Measurements from ENCODE around the gene TGM3.

TGM3 gene

DNA sequence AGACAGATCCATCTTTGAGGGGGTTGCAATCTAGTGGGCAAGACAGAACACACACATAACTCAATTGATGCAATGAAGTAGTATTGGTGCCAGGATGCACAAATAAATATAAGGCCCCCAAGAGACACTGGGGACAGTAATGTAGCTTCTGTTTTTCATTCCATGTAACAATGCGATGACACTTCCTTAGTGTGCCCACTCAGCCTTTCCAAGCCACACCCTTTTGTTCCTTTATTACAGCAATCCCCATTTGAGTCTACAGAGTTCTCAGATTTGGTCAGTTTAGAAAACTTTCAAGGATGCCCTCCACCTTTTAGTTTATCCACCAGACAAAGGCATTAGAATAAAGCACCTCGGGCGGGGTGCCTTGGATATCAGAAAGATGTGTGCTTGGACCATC, 15.5 kb downstream of the TGM3 start:
- DNase-seq = peak; percentile 62 to 76 (median 74)

DNA sequence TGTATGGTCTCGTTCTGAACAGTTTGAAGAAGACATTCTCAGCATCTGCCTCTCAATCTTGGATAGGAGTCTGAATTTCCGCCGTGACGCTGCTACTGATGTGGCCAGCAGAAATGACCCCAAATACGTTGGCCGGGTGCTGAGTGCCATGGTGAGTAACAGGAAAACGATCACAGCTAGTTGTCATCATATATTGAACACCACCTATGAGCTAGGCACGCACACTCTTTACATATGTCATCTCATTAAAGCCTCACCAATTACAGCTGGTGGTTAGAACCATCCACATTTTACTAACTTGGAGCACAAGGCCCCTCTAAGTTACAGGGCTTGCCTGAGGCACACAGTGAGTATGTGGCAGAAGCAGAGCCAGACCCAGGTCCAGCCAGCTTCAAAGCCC, 17.1 kb downstream of the TGM3 start:
- peak in 1 of 3 donors; percentile 26 for DNase-seq

DNA sequence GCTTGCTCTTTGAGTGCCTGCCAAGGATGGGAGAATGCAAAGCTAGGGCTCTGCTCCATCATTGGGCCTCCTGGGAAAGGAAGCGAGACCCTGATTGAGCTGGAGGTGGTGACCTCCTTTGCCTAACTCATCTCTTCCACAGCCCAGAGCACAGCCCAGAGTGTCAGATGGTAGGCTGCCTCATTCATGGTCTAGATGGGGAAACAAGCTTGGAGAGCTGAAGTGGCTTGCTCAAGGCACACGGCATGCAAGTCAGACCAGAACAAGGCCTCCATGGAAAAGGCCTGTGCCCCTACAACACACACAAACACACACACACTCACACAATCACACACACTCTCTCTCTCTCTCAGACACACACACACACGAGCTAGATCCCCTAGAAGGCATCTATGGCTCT, 17.5 kb downstream of the TGM3 start:
- peak in 1 of 3 donors; percentile 27 for DNase-seq

DNA sequence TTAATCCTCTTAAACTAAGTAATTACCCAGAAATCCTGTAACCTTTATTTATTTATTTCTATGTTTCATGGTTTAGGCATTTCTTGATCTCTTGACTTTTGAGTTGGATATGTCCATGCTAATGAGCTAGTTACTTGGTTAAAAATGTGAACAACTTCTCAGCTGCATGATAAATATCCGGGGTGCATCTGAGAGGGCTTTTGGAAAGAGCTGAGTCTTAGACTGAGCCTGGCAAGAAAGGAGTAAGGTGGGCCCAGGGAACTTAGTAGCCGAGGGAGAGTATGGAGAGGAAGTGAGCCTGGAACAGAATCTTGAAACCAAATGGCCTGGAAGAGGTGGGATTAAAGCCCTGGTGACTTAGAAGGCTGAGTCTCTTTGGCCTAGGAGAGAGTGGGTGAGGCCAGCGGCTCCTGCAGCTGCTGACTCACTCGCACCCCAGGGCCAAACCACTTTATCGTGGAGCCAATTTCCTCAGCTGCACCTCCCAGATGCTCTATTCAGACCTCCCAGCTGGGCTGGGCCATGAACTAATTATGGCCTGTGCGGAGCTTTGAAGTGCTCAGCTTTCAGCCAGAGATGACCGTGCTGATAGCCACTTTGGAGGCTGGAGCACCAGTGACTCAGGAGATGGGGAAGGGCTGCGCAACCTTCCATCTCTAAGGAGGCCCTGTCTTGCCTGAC, 19.1 kb downstream of the TGM3 start:
- DNase-seq = peak; percentile 74 to 84 (median 77)

DNA sequence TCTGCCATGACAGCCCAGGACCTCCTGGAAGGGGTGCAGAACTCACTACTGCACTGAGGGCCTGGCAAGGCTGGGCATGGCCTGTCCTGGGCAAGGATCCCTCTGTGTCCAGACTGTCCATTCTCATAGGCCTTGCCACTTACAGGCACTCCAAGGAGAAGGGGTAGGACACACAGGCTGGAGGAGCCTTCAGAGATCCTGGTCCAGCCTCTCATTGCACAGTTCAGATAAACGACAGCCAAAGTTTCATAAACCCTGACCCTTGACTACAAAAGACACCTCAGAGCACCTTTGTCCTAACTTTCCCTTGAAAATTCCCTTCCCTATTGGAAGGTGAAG, 19.6 kb downstream of the TGM3 start:
- no peak for DNase-seq

DNA sequence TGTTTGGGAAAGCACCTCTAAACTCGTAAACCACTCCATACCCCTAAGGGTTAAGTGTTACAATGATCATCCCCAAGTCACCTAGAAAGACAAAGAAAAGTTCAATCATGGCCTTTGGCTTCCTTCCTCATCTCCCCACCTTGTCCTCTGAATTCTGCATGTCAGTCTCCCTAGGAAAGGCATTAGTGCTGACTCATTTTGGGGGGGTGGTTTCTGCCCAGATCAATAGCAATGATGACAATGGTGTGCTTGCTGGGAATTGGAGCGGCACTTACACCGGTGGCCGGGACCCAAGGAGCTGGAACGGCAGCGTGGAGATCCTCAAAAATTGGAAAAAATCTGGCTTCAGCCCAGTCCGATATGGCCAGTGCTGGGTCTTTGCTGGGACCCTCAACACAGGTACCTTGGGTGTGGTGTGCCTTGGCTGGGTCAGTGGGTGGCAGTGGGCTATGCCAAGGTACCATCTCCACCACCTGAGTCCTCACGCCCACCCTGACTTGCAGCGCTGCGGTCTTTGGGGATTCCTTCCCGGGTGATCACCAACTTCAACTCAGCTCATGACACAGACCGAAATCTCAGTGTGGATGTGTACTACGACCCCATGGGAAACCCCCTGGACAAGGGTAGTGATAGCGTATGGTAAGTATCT, 21.2 kb downstream of the TGM3 start:
- DNase-seq = no peak

DNA sequence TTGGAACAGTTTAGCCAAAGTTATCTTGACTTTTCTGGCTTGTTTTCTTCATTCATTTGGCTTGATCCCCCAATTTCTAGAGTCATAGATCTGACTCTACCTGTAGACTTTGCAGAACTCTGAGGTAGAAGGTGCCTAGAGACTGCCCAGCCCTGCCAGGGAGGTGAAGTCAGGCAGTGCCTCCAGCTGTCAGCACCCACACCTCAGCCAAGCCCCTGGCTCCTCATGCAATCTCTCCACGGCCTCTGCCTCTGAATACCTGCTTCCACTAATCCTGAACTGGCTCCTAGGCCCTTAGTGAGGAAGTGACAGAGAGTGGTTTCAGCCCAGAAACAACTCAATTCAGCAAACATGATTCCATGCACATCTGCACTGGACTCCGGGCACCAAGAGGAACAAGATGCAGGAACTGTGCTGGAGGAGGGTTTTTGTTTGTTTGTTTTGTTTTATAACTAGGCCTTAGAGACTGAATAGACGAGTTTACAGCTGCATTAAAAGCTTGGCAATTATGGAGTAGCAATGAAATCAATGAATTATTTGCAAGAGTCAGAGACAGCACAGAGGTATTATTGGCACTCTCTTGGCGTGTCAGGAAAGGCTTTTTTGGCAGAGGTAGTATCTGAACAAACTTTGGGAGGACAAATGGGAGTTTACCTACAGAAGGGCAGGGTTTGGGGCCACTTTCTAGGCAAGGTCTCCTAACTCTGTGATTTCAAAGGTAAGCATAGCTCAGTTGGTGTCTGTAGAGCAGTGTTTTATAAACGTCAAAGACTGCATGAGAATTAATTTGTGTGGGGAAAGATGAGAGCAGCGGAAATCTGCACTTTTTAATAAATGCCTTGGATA, 25.2 kb downstream of the TGM3 start:
- DNase-seq = no peak

DNA sequence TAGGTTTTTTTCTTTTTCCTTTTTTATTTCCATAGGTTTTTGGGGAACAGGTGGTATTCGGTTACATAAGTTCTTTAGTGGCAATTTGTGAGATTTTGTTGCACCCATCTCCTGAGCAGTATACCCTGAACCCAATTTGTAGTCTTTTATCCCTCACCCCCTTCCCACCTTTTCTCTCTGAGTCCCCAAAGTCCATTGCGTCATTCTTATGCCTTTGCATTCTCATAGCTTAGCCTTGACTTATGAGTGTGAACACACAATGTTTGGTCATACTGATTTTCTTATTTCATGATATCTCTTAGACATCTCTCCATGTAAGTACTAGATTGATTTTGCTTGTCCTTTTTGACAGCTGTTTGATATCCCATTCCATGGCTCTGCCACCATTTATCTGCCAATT, 27.2 kb downstream of the TGM3 start:
- no peak for DNase-seq

DNA sequence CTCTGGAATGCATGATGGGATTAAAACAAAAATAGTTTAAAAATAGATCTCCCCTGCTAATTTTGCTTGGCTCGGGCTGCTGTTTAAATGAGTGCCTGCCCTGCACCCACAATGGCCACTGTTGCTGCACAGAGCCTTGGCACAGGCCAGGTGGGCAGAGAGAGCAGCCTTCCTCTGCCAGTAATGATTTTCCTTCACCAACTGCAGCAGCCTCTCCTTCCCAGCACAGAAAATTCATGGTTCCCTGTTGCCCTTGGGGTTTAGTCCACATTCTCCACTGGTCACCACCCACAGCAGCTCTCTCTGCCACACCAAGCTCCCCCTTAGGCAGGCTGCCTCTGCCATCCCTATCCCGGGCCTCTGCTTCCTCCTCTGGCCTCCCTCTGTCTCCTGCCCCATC, 30.2 kb downstream of the TGM3 start:
- DNase-seq = no peak

DNA sequence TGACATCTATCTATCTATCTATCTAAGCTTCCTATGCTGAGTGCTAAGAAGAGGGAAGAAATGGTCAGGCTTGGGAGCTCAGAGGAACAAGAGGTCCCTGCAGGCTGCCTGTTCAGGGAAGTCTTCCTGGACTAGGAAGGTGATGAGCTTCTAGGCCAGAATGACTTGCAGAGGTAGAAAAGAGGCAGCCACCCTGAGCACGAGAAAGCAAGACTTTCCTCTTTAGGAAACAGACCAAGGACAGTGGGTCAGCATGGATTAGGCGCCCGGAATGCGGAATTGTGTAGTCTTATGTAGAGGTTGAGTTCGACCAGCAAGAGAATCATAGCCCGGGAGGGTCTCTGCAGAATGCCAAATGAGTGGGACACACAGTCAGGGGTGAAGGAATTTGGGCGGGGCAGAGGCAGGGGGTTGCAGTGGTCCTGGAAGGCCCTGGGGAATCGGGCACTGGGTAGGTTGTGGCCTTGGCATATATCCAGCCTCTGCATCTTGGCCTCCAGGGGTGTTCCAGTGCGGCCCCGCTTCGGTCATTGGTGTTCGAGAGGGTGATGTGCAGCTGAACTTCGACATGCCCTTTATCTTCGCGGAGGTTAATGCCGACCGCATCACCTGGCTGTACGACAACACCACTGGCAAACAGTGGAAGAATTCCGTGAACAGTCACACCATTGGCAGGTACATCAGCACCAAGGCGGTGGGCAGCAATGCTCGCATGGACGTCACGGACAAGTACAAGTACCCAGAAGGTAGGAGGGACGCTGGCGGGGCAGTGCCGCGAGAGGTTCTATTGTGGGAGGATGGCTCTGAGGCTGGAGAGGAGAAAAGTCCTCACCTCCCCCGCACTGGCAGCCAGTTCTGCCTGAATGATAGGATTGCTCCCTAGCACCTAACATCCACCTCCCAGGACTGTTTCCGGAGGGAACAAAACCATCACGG, 32.1 kb downstream of the TGM3 start:
- no peak for DNase-seq

DNA sequence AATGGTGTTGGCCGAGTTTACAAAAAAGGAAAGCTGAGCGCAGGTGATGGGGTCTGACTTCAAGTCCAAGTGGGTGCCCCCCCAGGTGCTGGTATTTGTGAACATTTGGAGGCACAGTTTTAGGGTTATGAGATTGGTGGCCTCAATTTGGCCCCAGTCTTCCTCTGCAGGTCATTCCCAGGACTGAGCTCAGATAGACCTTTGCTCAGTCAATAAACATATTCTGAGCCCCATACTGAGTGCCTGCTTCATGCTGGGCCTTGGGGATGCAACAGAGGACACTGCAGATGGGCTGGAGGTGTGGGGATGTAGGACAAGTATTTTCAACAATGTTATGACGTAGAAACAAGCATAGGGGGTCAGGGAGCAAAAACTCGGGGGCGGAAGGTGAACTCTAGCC, 33.5 kb downstream of the TGM3 start:
- no peak for DNase-seq

DNA sequence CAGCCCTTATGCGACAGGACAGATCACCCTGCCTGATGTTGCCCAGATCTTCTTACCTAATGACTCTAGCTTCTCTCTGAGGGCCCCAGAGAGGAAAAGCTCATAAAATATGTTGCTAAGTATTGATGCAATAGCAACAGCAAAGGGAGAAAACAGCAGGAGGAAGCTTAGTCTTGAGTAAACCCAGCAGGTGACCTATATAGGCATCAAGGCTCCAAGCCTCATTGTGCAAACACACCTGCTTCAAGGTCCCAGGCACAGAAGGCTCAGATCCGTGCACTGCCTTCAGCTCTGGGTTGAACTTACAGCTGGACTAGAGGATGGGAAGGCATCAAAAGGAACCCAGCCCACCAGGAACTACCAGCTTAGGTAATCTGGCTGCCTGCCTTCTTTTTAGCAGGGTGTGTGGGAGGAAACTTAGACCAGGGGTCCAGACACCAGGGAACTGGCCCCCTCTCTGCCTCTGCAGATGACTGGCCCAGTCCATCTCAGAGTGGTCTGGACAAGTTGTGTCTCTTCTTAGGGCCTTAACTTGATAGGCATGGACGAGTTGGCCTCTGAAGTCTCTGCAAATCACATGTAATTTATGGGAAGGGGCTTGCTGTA, 34.4 kb downstream of the TGM3 start:
- no peak for DNase-seq

DNA sequence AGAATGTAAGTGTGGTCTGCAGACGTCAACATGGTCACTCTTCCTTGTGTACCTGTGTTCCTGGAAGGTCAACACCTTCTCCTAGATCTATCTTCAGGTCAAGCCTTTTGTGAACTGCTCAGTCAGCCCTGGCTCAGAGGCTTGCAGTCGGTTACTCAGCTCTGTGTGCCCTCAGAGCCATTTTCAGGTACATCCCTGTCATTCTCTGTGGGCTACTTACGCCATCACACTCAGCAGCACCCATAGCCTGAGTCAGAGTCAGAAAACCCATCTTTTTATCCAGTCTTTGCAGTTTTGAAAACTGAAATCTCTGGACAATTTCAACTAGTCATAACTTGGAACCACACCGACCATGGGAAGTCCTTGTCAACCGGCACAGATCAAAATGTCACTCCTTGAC, 35.3 kb downstream of the TGM3 start:
- peak in 2 of 3 donors; percentile 39 to 52 for DNase-seq

DNA sequence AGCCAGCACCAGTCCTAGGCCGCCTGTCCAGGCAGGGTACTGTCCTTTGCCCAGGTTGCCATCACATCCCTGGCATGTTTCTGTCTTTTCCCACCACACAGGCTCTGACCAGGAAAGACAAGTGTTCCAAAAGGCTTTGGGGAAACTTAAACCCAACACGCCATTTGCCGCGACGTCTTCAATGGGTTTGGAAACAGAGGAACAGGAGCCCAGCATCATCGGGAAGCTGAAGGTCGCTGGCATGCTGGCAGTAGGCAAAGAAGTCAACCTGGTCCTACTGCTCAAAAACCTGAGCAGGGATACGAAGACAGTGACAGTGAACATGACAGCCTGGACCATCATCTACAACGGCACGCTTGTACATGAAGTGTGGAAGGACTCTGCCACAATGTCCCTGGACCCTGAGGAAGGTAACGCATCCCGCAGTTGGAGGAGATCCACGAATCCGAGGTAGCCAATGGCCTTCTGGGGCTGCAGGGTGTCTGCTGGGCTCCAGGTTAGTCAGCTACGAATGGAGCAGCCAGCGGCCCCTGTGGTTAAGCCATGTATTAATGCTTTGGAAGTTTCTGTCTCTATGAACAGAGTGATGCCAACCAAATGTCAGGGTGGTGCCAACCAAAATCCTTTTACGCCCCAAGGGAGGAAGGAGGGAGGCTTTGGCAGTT, 36.2 kb downstream of the TGM3 start:
- no peak for DNase-seq

DNA sequence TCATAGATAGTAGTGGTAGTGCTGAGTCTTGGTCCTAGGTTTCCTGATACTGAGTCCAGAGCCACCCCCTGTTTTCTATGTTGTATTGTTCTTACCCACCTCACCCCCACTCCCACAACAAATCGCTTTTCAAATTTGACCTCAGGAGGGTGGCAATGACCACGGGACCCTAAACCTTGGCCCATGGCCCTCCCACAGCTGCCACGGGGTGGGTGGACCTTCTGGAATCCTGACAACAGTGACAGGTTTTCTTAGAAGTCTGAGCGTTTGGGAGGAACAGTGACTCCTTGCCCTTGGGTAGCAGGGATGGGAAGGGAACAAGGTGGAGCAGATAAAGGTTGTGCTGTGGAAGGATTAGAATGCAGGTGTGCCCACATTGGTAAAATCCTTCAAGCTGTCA, 36.9 kb downstream of the TGM3 start:
- no peak for DNase-seq

DNA sequence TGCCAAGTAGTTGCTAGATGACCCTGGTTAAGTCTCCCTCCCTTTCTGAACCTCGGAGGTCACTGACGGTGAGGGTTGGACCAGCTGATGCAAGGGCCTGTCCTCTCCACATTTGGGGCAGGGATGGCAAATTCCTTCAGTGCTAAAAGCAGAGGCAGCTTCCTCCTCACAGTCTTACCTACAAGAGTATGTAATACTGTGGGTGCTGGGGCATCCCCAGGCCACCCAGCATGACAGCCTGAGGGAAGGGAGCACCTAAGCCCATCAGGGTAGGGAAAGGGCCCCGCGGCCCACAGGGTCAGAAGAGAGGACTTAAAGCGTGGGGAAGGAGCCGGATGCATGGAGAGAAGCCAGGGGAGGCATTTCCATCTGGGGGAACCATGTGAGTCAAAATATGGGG, 38.0 kb downstream of the TGM3 start:
- no peak for DNase-seq

DNA sequence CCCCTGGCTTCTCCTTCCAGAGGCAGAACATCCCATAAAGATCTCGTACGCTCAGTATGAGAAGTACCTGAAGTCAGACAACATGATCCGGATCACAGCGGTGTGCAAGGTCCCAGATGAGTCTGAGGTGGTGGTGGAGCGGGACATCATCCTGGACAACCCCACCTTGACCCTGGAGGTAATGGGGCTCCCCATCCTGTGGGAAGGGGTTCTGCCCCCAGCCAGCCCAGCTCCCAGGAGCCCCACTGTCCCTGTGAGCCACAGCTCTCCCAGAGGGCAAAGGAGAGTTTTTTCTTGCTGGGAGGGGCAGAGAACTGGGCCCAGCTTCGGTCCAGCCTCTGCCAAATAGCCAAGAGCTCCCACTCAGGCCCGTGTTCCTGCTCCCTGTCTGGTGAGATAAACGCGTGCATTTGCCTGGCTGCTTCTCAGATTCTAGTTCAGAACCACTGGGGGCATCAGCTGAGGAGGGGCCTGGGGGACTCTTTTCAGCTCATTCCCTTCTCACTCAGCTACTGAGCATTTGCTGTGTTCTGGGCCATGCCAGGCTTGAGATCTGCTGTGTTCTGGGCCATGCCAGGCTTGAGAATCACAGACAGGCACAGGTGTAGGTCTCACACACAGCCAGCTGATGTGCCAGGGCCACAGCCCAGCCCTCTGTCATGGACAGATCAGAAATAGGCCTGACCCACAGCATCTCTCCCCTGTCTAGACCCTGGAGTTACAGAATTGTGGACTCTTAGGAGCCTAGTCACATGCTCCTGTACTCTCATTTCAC, 39.5 kb downstream of the TGM3 start:
- DNase-seq = no peak

DNA sequence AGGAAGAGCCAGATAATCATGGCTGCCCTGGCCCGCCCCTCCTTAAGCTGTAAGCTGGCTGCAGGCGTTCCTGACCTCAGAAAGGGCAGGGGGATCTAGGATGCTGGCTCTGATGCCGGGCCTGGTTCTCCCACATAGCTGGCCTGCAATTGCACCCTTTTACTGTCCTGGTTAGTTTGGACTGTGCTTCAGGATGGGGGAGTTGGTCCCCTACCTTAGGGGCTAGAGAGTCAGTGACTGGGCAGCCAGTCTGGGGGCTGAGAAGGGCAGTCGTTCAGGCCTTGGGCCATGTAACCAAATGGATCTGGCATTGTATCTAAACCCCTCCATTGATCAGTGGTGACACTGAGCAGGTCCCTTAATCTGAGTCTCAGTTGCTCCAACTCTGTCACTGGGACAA, 40.7 kb downstream of the TGM3 start:
- no peak for DNase-seq

DNA sequence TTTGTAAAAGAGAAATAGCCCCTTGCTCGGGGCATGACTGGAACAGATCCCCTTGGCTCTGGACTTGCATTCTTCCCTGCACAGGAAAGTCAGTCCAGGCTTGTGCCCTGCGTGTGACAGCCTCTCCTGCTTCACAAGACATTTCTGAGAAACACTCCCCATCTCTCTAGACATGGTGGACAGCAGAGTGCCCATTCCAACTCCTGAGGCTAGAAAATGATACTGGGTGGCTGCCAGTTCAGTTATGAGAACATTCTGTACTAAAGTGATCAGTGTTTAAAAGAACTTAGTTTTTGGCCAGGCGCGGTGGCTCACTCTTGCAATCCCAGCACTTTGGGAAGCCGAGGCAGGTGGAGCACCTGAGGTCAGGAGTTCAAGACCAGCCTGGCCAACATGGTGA, 41.3 kb downstream of the TGM3 start:
- DNase-seq = no peak

DNA sequence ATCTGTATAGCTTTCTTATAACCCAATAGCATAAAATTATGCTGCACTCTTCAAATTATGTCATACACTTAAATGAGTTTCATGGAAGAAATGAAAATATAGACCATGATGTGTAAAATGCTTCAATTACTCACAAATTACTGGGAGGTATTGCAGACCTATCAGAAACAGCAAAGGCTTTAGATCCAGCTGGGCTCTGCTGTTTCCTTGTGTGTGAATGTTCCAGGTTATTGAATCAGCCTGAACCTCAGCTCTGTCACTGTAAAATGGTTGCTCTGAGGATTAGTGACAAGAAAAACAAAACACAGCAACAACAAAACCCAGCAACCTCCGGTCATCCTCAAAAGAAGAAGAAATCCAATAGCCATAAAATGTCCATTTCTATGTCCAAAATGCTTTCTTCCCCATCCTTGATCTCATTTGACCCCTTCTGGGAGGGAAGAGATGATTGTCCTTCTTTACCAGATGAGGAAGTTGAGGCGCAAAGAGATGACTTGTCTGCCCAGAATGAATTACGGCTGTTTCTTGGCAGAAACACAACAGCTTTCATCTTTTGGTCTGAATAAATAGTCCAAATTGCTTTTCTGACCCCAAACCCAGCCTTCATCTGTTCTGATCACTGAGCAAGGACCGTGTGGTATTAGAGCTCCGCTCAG, 42.7 kb downstream of the TGM3 start:
- DNase-seq = peak; percentile 52 to 63 (median 56)

DNA sequence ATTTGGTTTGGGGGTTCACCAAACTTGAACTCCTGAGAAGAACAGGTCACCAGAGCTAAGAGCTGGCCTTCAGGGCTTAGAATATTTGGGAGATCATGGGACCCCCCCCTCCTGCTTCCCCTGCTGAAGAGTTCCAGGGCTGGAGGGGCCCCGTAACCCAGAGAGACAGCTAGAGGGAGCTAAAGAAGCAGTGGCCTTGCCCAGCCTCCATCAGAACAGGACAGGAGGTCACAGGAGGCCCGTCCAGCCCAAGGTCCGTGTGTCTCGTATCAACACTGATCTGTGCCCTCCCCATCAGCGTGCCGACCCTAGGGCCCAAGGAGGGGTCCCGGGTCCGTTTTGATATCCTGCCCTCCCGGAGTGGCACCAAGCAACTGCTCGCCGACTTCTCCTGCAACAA, 44.3 kb downstream of the TGM3 start:
- DNase-seq = no peak
